ENCODE results near the gene PTDSS2. TPM values are rescaled to one million over a fixed set of nuclear protein-coding genes. Genes with fewer than 3 reads are reported as not detected.
"Not testable (repeated sequence)": the region's sequence is repeated elsewhere in the genome, so short reads cannot be mapped to it uniquely, and the experiment has no call there.

PTDSS2 gene
- total and polyA plus RNA-seq, 4 experiments from 2014 or later = 5.5 to 26.1 (median 14.8) TPM

- ChIA-PET CTCF (ENCODE audit: partially characterized antibody) (no interaction called here), POLR2A (ENCODE audit: partially characterized antibody) (interaction anchor here (2.5 kb wide), 1 partner anchor 10 kb away, joined by 5 read pairs; the partner anchor contains the start of gene RNH1)
- Mint-ChIP-seq H3K27me3 (no peaks in the 10 kb centered on the region), H3K9me3 (peaks cover 0 to 13% (median 1%) of the 10 kb centered on the region in 8 donors), H3K4me1 (peaks cover 2 to 12% (median 3%) of the 10 kb centered on the region in 4 donors), H3K36me3 (peaks cover 3 to 7% of the 10 kb centered on the region in 2 donors), H3K27ac (peak overlapping the region in 2 of 7 donors; percentile 31 to 60), H3K4me3 (no peak overlapping the region)
- intact Hi-C loops (cut with micrococcal nuclease) = loop anchor here (5.0 kb wide), 1 partner anchor 209 kb away; the partner anchor contains the start of gene IFITM2
- Histone ChIP-seq H3K36me3 (ENCODE audit: insufficient read depth, low read length) (no peaks in the 10 kb centered on the region), H3K9me3 (ENCODE audit: control insufficient read depth in 1 of 2, low read length in 2 of 2) (no peaks in the 10 kb centered on the region), H3K4me3 (ENCODE audit: low read length in 2 of 2) (no peak overlapping the region), H3K4me1 (ENCODE audit: insufficient read depth, low read length) (peaks cover 4% of the 10 kb centered on the region), H3K27me3 (ENCODE audit: insufficient read depth, low read length) (no peaks in the 10 kb centered on the region), H3K27ac (ENCODE audit: low read depth, low read length) (no peak overlapping the region)
- no peak for DNase-seq
Measured at GRCh38 chr11:516400-516799, 66.3 kb downstream of the PTDSS2 start.

- H3K27ac ChIP-seq (ENCODE audit: low read depth, low read length); DNase-seq; H3K36me3 Mint-ChIP-seq; H3K4me1 ChIP-seq (ENCODE audit: insufficient read depth, low read length); H3K27me3 ChIP-seq (ENCODE audit: insufficient read depth, low read length); H3K36me3 ChIP-seq (ENCODE audit: insufficient read depth, low read length); CTCF ChIA-PET (ENCODE audit: partially characterized antibody); H3K27me3 Mint-ChIP-seq; H3K9me3 ChIP-seq (ENCODE audit: control insufficient read depth in 1 of 2, low read length in 2 of 2); H3K4me3 ChIP-seq (ENCODE audit: low read length in 2 of 2); H3K4me3 Mint-ChIP-seq: not testable (repeated sequence)
- H3K27ac Mint-ChIP-seq = peak overlapping the region in 1 of 7 donors; percentile 31
- H3K4me1 Mint-ChIP-seq = peaks cover 2 to 12% (median 3%) of the 10 kb centered on the region in 4 donors
- POLR2A ChIA-PET (ENCODE audit: partially characterized antibody) = interaction anchor here (1.5 to 2.5 kb wide), 2 partner anchors 9 to 11 kb away, joined by 5 read pairs; partner anchors contain the start of gene RNH1
- intact Hi-C loops (cut with micrococcal nuclease) = loop anchor here (5.0 kb wide), 1 partner anchor 210 kb away; the partner anchor contains the start of gene IFITM2
- H3K9me3 Mint-ChIP-seq = peaks cover 0 to 13% (median 1%) of the 10 kb centered on the region in 8 donors
Measured at GRCh38 chr11:516918-517685, 67.0 kb downstream of the PTDSS2 start.

- peak overlapping the region; percentile 20 to 91 (median 84) for H3K4me3 Mint-ChIP-seq
- H3K27me3 Mint-ChIP-seq = no peaks in the 10 kb centered on the region
- peaks cover 2 to 12% (median 3%) of the 10 kb centered on the region in 4 donors for H3K4me1 Mint-ChIP-seq
- no peaks in the 10 kb centered on the region for H3K36me3 Mint-ChIP-seq
- peak overlapping the region; percentile 80 to 92 (median 88) for H3K27ac Mint-ChIP-seq
- peaks cover 0 to 15% (median 1%) of the 10 kb centered on the region in 8 donors for H3K9me3 Mint-ChIP-seq
- Histone ChIP-seq H3K4me3 (ENCODE audit: low read length in 2 of 2) (peak overlapping the region in 1 of 2 donors; percentile 30), H3K9me3 (ENCODE audit: control insufficient read depth in 1 of 2, low read length in 2 of 2) (no peaks in the 10 kb centered on the region), H3K36me3 (ENCODE audit: insufficient read depth, low read length) (no peaks in the 10 kb centered on the region), H3K27ac (ENCODE audit: low read depth, low read length) (no peak overlapping the region), H3K4me1 (ENCODE audit: insufficient read depth, low read length) (peaks cover 4% of the 10 kb centered on the region), H3K27me3 (ENCODE audit: insufficient read depth, low read length) (no peaks in the 10 kb centered on the region)
- intact Hi-C loops (cut with micrococcal nuclease) = loop anchor here (1.0 to 5.0 kb wide), 4 partner anchors 11 to 211 kb away; partner anchors contain the start of genes HRAS, IFITM2, PTDSS2 and RNH1
- DNase-seq = peak; percentile 82 to 91 (median 84)
- CTCF ChIA-PET (ENCODE audit: partially characterized antibody) = interaction anchor here (0.6 to 2.0 kb wide), 15 partner anchors 9 to 267 kb away, joined by 3 to 23 read pairs (median 4); partner anchors contain the start of genes LRRC56, RNH1 and SIGIRR
- POLR2A ChIA-PET (ENCODE audit: partially characterized antibody) = interaction anchor here (0.8 to 1.9 kb wide), 6 partner anchors 10 to 250 kb away, joined by 3 to 16 read pairs (median 5); partner anchors contain the start of genes HRAS and RNH1
Measured at GRCh38 chr11:518463-519202, 68.6 kb downstream of the PTDSS2 start.

GRCh38 chr11:520428-521176 is 70.5 kb downstream of the PTDSS2 start:
- Mint-ChIP-seq H3K4me3 (peak overlapping the region in 1 of 8 donors; percentile 46), H3K27ac (peak overlapping the region in 2 of 7 donors; percentile 25 to 78)

GRCh38 chr11:521177-521688 is 71.2 kb downstream of the PTDSS2 start:
- Histone ChIP-seq H3K4me1 (ENCODE audit: insufficient read depth, low read length) (peaks cover 4% of the 10 kb centered on the region), H3K27me3 (ENCODE audit: insufficient read depth, low read length) (no peaks in the 10 kb centered on the region), H3K27ac (ENCODE audit: low read depth, low read length) (no peak overlapping the region), H3K4me3 (ENCODE audit: low read length in 2 of 2) (no peak overlapping the region), H3K9me3 (ENCODE audit: control insufficient read depth in 1 of 2, low read length in 2 of 2) (no peaks in the 10 kb centered on the region), H3K36me3 (ENCODE audit: insufficient read depth, low read length) (no peaks in the 10 kb centered on the region)
- H3K27me3 Mint-ChIP-seq = no peaks in the 10 kb centered on the region
- POLR2A ChIA-PET (ENCODE audit: partially characterized antibody) = no interaction called here
- peaks cover 2 to 12% (median 3%) of the 10 kb centered on the region in 4 donors for H3K4me1 Mint-ChIP-seq
- H3K27ac Mint-ChIP-seq = peak overlapping the region in 1 of 7 donors; percentile 78
- H3K4me3 Mint-ChIP-seq = no peak overlapping the region
- CTCF ChIA-PET (ENCODE audit: partially characterized antibody) = interaction anchor here (0.6 to 1.5 kb wide), 3 partner anchors 70 to 270 kb away, joined by 3 read pairs; no protein-coding TSS in a partner anchor
- no peak for DNase-seq
- H3K36me3 Mint-ChIP-seq = no peaks in the 10 kb centered on the region
- peaks cover 0 to 8% (median 1%) of the 10 kb centered on the region in 8 donors for H3K9me3 Mint-ChIP-seq
- intact Hi-C loops (cut with micrococcal nuclease) = no loop called here

More at GRCh38 chr11:520428-521176, 70.5 kb downstream of the PTDSS2 start:
- Mint-ChIP-seq H3K36me3 (no peaks in the 10 kb centered on the region), H3K4me1 (peaks cover 2 to 12% (median 3%) of the 10 kb centered on the region in 4 donors), H3K27me3 (no peaks in the 10 kb centered on the region), H3K9me3 (peaks cover 0 to 15% (median 1%) of the 10 kb centered on the region in 8 donors)
- no peak overlapping the region for H3K4me3 ChIP-seq (ENCODE audit: low read length in 2 of 2)
- no peaks in the 10 kb centered on the region for H3K9me3 ChIP-seq (ENCODE audit: control insufficient read depth in 1 of 2, low read length in 2 of 2)
- POLR2A ChIA-PET (ENCODE audit: partially characterized antibody) = no interaction called here
- no peak overlapping the region for H3K27ac ChIP-seq (ENCODE audit: low read depth, low read length)
- no peaks in the 10 kb centered on the region for H3K27me3 ChIP-seq (ENCODE audit: insufficient read depth, low read length)
- peaks cover 4% of the 10 kb centered on the region for H3K4me1 ChIP-seq (ENCODE audit: insufficient read depth, low read length)
- intact Hi-C loops (cut with micrococcal nuclease) = no loop called here
- CTCF ChIA-PET (ENCODE audit: partially characterized antibody) = interaction anchor here (1.5 kb wide), 1 partner anchor 270 kb away, joined by 3 read pairs; no protein-coding TSS in a partner anchor
- no peaks in the 10 kb centered on the region for H3K36me3 ChIP-seq (ENCODE audit: insufficient read depth, low read length)
- DNase-seq = no peak

- Mint-ChIP-seq H3K9me3 (peaks cover 0 to 3% (median 0%) of the 10 kb centered on the region in 8 donors), H3K4me1 (no peaks in the 10 kb centered on the region), H3K27ac (no peak overlapping the region), H3K27me3 (no peaks in the 10 kb centered on the region), H3K4me3 (no peak overlapping the region), H3K36me3 (peaks cover 0 to 2% of the 10 kb centered on the region in 2 donors)
- DNase-seq = peak in 1 of 5 donors; percentile 20
- no peaks in the 10 kb centered on the region for H3K27me3 ChIP-seq (ENCODE audit: insufficient read depth, low read length)
- no peak overlapping the region for H3K27ac ChIP-seq (ENCODE audit: low read depth, low read length)
- H3K36me3 ChIP-seq (ENCODE audit: insufficient read depth, low read length) = peaks cover 1% of the 10 kb centered on the region
- H3K4me3 ChIP-seq (ENCODE audit: low read length in 2 of 2) = no peak overlapping the region
- POLR2A ChIA-PET (ENCODE audit: partially characterized antibody) = no interaction called here
- CTCF ChIA-PET (ENCODE audit: partially characterized antibody) = no interaction called here
- no peaks in the 10 kb centered on the region for H3K4me1 ChIP-seq (ENCODE audit: insufficient read depth, low read length)
- intact Hi-C loops (cut with micrococcal nuclease) = no loop called here
- H3K9me3 ChIP-seq (ENCODE audit: control insufficient read depth in 1 of 2, low read length in 2 of 2) = no peaks in the 10 kb centered on the region
Measured at GRCh38 chr11:526192-526591, 76.1 kb downstream of the PTDSS2 start.

All from CD4-positive, alpha-beta memory T cell (primary cell).